Endometrium (tissue), 2 donors: ENCODE results near the gene PADI6.

Source experiments
- FAIRE-seq: peaks from 2 replicates; lab custom pipeline; 2012; peaks lifted over from hg19 to GRCh38; lab: Jason Lieb, UNC
- donor health status: control.
- donor health status: control.

Gene PADI6

GRCh38 chr1:17436380-17437174, 64.6 kb downstream of the PADI6 start:
- FAIRE-seq: no peak

GRCh38 chr1:17437260-17437579, 65.2 kb downstream of the PADI6 start:
- FAIRE-seq: no peak

- no peak for FAIRE-seq
Observed at GRCh38 chr1:17437580-17438317, 65.8 kb downstream of the PADI6 start.

- FAIRE-seq: no peak
Observed at GRCh38 chr1:17438318-17439249, 66.6 kb downstream of the PADI6 start.

- no peak for FAIRE-seq
Observed at GRCh38 chr1:17439250-17440073, 67.5 kb downstream of the PADI6 start, which contains the start of gene RCC2. Gene RCC2, minus strand, starts transcription at chr1:17439677. Its CDS starts 1,163 bp downstream, at chr1:17438514.

- FAIRE-seq: no peak
Observed at GRCh38 chr1:17440074-17440826, 68.3 kb downstream of the PADI6 start.

GRCh38 chr1:17440827-17441168, 68.8 kb downstream of the PADI6 start:
- no peak for FAIRE-seq

GRCh38 chr1:17441265-17441992, 69.4 kb downstream of the PADI6 start:
- FAIRE-seq: no peak

- FAIRE-seq: no peak
Observed at GRCh38 chr1:17441993-17442357, 70.0 kb downstream of the PADI6 start.

- no peak for FAIRE-seq
Observed at GRCh38 chr1:17442841-17443240, 70.8 kb downstream of the PADI6 start.

GRCh38 chr1:17447501-17447992, 75.6 kb downstream of the PADI6 start:
- FAIRE-seq: no peak
